Mesothelial cell of epicardium (in vitro differentiated cells): ENCODE measurements around the gene EVL. TPM values are rescaled to one million over a fixed set of nuclear protein-coding genes. Genes with fewer than 3 reads are reported as not detected.

Experiments
- DNase-seq, 2 experiments: peaks; one replicate each; pipeline ENCODE4 v3.0.0; 2021; ENCODE audit warnings: low spot score in 2 of 2; ENCODE audit not compliant: unreplicated experiment in 2 of 2
- H3K27ac Mint-ChIP-seq: 2 replicates; pipeline ENCODE4 v1.8.0; 2021; ENCODE audit warnings: mixed read lengths
- H3K27me3 Mint-ChIP-seq: 2 replicates; pipeline ENCODE4 v1.8.0; 2021; ENCODE audit warnings: low read depth, mixed read lengths
- H3K36me3 Mint-ChIP-seq: 2 replicates; pipeline ENCODE4 v1.8.0; 2021; ENCODE audit warnings: mixed read lengths
- H3K4me1 Mint-ChIP-seq: 2 replicates; pipeline ENCODE4 v1.8.0; 2021; ENCODE audit warnings: mixed read lengths
- H3K4me3 Mint-ChIP-seq: 2 replicates; pipeline ENCODE4 v1.8.0; 2021; ENCODE audit warnings: mild to moderate bottlenecking, moderate library complexity, mixed read lengths
- H3K9me3 Mint-ChIP-seq: 2 replicates; pipeline ENCODE4 v1.8.0; 2021; ENCODE audit warnings: mixed read lengths
- total RNA-seq: library from RNA; stranded (reverse); gene quantifications from 3 replicates; pipeline ENCODE4 v1.2.1, GENCODE V29; 2021
- TF ChIP-seq, protein P1 (sequence below): fragments of 200-600 bp; sonication (generic); IDR thresholded peaks from one replicate; pipeline ENCODE4 v1.5.0; 2021; ENCODE audit warnings: antibody characterized with exemption; ENCODE audit not compliant: unreplicated experiment

Gene EVL
- total RNA-seq, 1 donor from 2014 or later: 250 TPM

DNA sequence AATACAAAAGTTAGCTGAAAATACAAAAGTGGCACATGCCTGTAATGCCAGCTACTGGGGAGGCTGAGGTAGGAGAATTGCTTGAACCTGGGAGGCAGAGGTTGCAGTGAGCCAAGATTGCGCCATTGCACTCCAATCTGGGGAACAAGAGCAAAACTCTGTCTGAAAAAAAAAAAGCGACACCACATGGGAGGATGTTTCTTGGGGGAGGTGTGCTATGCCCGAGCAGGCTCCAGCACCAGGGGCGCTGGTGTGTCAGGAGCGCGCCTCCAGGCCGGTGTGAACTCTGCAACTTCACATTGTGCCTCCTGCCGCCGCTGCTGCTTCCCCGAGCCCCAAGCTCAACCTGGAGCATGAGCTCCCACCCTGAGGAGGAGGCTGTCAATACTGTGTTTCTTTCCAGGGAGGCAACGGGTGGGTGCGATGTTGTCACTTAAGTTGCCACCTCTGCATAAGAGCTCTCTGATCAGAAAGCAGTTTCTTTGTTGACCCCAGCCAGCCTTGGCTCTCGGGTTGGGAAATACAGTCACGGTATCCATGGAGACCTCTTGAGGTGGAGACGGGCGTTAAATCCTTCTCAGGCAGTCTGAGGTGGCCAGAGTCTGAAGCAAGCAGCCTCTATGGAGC is 75.3 kb downstream of the EVL start:
- TF ChIP-seq, protein P1, sequence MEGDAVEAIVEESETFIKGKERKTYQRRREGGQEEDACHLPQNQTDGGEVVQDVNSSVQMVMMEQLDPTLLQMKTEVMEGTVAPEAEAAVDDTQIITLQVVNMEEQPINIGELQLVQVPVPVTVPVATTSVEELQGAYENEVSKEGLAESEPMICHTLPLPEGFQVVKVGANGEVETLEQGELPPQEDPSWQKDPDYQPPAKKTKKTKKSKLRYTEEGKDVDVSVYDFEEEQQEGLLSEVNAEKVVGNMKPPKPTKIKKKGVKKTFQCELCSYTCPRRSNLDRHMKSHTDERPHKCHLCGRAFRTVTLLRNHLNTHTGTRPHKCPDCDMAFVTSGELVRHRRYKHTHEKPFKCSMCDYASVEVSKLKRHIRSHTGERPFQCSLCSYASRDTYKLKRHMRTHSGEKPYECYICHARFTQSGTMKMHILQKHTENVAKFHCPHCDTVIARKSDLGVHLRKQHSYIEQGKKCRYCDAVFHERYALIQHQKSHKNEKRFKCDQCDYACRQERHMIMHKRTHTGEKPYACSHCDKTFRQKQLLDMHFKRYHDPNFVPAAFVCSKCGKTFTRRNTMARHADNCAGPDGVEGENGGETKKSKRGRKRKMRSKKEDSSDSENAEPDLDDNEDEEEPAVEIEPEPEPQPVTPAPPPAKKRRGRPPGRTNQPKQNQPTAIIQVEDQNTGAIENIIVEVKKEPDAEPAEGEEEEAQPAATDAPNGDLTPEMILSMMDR: no peak
- Mint-ChIP-seq H3K4me1 (peaks cover 30% of the 10 kb centered on the region), H3K36me3 (peaks cover 13% of the 10 kb centered on the region), H3K27ac (peak overlapping the region; percentile 81), H3K27me3 (no peaks in the 10 kb centered on the region), H3K9me3 (no peaks in the 10 kb centered on the region), H3K4me3 (no peak overlapping the region)
- no peak for DNase-seq

DNA sequence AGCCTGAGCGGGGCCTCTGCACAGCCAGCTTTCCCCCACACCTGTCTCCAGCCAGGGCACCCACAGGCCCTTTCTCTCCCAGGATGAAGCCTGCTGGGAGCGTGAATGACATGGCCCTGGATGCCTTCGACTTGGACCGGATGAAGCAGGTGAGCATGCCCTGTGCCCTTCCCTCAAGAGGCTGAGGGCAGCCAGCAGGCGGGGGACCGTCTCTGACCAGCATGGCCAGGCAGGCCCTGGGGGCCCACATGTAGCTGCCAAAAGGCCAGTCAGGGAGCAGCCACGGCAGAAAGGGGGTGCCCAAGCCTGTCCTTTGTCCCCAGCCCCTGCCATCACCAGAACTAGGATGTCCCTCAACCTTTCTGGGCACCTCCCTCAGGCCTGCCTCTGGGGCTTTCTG is 75.9 kb downstream of the EVL start:
- TF ChIP-seq, protein P1: no peak
- Mint-ChIP-seq H3K27me3 (no peaks in the 10 kb centered on the region), H3K36me3 (peaks cover 13% of the 10 kb centered on the region), H3K9me3 (no peaks in the 10 kb centered on the region), H3K4me1 (peaks cover 30% of the 10 kb centered on the region), H3K4me3 (no peak overlapping the region), H3K27ac (peak overlapping the region; percentile 81)
- no peak for DNase-seq

- peak; percentile 48 to 74 for DNase-seq
- H3K27ac Mint-ChIP-seq: peak overlapping the region; percentile 96
Observed at GRCh38 chr14:100142073-100143040, 77.1 kb downstream of the EVL start.

GRCh38 chr14:100143523-100143922 is 78.3 kb downstream of the EVL start:
- H3K9me3 Mint-ChIP-seq: no peaks in the 10 kb centered on the region
- TF ChIP-seq, protein P1: no peak
- H3K27me3 Mint-ChIP-seq: no peaks in the 10 kb centered on the region
- no peak overlapping the region for H3K4me3 Mint-ChIP-seq
- H3K36me3 Mint-ChIP-seq: peaks cover 8% of the 10 kb centered on the region
- DNase-seq: no peak
- peaks cover 30% of the 10 kb centered on the region for H3K4me1 Mint-ChIP-seq
- no peak overlapping the region for H3K27ac Mint-ChIP-seq

More at GRCh38 chr14:100142073-100143040, 77.1 kb downstream of the EVL start:
- Mint-ChIP-seq H3K27me3 (no peaks in the 10 kb centered on the region), H3K4me3 (peak overlapping the region; percentile 38), H3K36me3 (peaks cover 11% of the 10 kb centered on the region), H3K4me1 (peaks cover 30% of the 10 kb centered on the region), H3K9me3 (no peaks in the 10 kb centered on the region)
- TF ChIP-seq, protein P1: no peak

- Mint-ChIP-seq H3K27me3 (no peaks in the 10 kb centered on the region), H3K4me1 (peaks cover 30% of the 10 kb centered on the region), H3K9me3 (no peaks in the 10 kb centered on the region), H3K4me3 (no peak overlapping the region), H3K27ac (no peak overlapping the region), H3K36me3 (peaks cover 8% of the 10 kb centered on the region)
- DNase-seq: no peak
- TF ChIP-seq, protein P1: no peak
Observed at GRCh38 chr14:100143934-100144333, 78.7 kb downstream of the EVL start.
